DND-41 (cell line): Measurements from ENCODE around the gene POLD1.

Experiments
- CTCF ChIP-seq: IDR thresholded peaks from 2 replicates; pipeline ENCODE4 v1.5.1; 2012; ENCODE audit warnings: borderline replicate concordance, low read length, moderate library complexity, mild to moderate bottlenecking; ENCODE audit not compliant: poor library complexity, severe bottlenecking; ENCODE audit errors: extremely low read depth
- EZH2 ChIP-seq: IDR thresholded peaks from 3 replicates; pipeline ENCODE4 v1.6.1; 2012; ENCODE audit warnings: borderline replicate concordance, low read depth, mild to moderate bottlenecking, moderate library complexity, low read length, inconsistent platforms; ENCODE audit not compliant: severe bottlenecking

GRCh38 chr19:50459638-50460037 is 75.5 kb downstream of the POLD1 start:
- TF ChIP-seq CTCF (no peak), EZH2 (no peak)
